Spleen (tissue), 11 donors: ENCODE results near the gene FXR1. TPM values are rescaled to one million over a fixed set of nuclear protein-coding genes. Genes with fewer than 3 reads are reported as not detected.

ENCODE experiments used
- DNase-seq: peaks from one replicate; pipeline ENCODE4 v3.0.0-alpha.2; 2020
- H3K27ac ChIP-seq, 8 donors: fragments of 200-600 bp; sonication (generic) in 7 of 8; 1 replicate in 4 of 8; 2 replicates in 4 of 8; pipeline versions ENCODE4 v1.5.0 to v1.8.0; 2016 to 2021; ENCODE audit warnings: inconsistent platforms in 4 of 8, mild to moderate bottlenecking in 4 of 8, moderate library complexity in 1 of 8
- H3K27me3 ChIP-seq, 7 donors: fragments of 200-600 bp; sonication (generic) in 6 of 7; replicated peaks in 1 of 7; 1 replicate in 4 of 7; 2 replicates in 3 of 7; pipeline versions ENCODE4 v1.5.0 to v1.8.0; 2016 to 2021; ENCODE audit warnings: inconsistent platforms in 3 of 7, mild to moderate bottlenecking in 1 of 7
- H3K36me3 ChIP-seq, 6 donors: fragments of 200-600 bp; sonication (generic) in 5 of 6; 1 replicate in 4 of 6; 2 replicates in 2 of 6; pipeline versions ENCODE4 v1.5.0 to v1.8.0; 2016 to 2021; ENCODE audit warnings: inconsistent platforms in 2 of 6
- H3K4me1 ChIP-seq, 6 donors: fragments of 200-600 bp; sonication (generic) in 5 of 6; 1 replicate in 3 of 6; 2 replicates in 3 of 6; pipeline versions ENCODE4 v1.5.0 to v1.8.0; 2016 to 2021; ENCODE audit warnings: inconsistent platforms in 3 of 6
- H3K4me3 ChIP-seq, 8 donors: fragments of 200-600 bp; sonication (generic) in 7 of 8; 1 replicate in 4 of 8; 2 replicates in 4 of 8; pipeline versions ENCODE4 v1.5.0 to v1.8.0; 2016 to 2021; ENCODE audit warnings: inconsistent platforms in 4 of 8, mild to moderate bottlenecking in 4 of 8, moderate library complexity in 2 of 8
- H3K9me3 ChIP-seq, 8 donors: fragments of 200-600 bp; sonication (generic) in 7 of 8; 1 replicate in 4 of 8; 2 replicates in 4 of 8; pipeline versions ENCODE4 v1.5.0 to v1.8.0; 2016 to 2021; ENCODE audit warnings: inconsistent platforms in 4 of 8
- CTCF ChIP-seq, 11 experiments: fragments of 200-600 bp in 7 of 11; fragments of 450-650 bp in 4 of 11; sonication (generic) in 4 of 11; IDR thresholded peaks in 8 of 11; conservative IDR thresholded peaks in 3 of 11; 1 replicate in 7 of 11; 2 replicates in 4 of 11; pipeline versions ENCODE4 v1.4.0 to v1.8.0; 2016 to 2021; ENCODE audit warnings: antibody characterized with exemption in 11 of 11, inconsistent platforms in 4 of 11, mild to moderate bottlenecking in 1 of 11
- POLR2A ChIP-seq, 3 donors: fragments of 450-650 bp; IDR thresholded peaks; one replicate each; pipeline ENCODE4 v1.5.1; 2017; ENCODE audit warnings: antibody characterized with exemption in 3 of 3, mild to moderate bottlenecking in 1 of 3
- POLR2AphosphoS5 ChIP-seq, 3 donors: sonication (generic); formaldehyde crosslinking; IDR thresholded peaks; one replicate each; pipeline ENCODE4 v1.5.1; 2017; ENCODE audit warnings: antibody characterized with exemption in 3 of 3
- WGBS, 5 donors: extraction: QIAGEN DNeasy Blood & Tissue Kit in 3 of 5; methylation state at CpG; one replicate each; pipeline versions ENCODE4 v1.1.5 to v1.1.7; 2013 to 2018; 5-methylcytosine and 5-hydroxymethylcytosine counted together
- intact Hi-C: fragments of 100-400 bp; cut with DNase I; formaldehyde crosslinking; loops from one replicate; pipeline ENCODE4 v1.15.0; 2023; ENCODE audit warnings: low total_unique reads
- polyA plus RNA-seq, 3 donors: library from polyadenylated mRNA; stranded (reverse); fragments of 200-250 nt; gene quantifications; one replicate each; pipeline ENCODE4 v1.2.1, GENCODE V29; 2013
- total RNA-seq, 7 donors: library from RNA; depleted of rRNA in 3 of 7; stranded (reverse); fragments of >200 nt in 3 of 7; fragmentation: NEBNext Ultra II Directional in 4 of 7; extraction: Animal tissue kit (Norgen Biotek cat#: 25700) in 4 of 7; gene quantifications; one replicate each; pipeline versions ENCODE4 v1.1.0 to v1.2.1, GENCODE V29; 2016 to 2021
- donor health status: healthy with polysubstance abuse.
- donor health status: DM: no; HTN: no; CAD: no; lungs with moderate emphysema.
- donor health status: DM: no; HTN: no; CAD: no.
- donor health status: Bipolar disorder and iron deficiency.
- donor health status: healthy.
- donor health status: DM: no; HTN: no; CAD: no.
- donor health status: DM: yes; HTN: yes; CAD: no.

The FXR1 gene
- total and polyA plus RNA-seq, 10 donors: 43.4 to 141 (median 100) TPM

- no peak overlapping the region for H3K27ac ChIP-seq
- 46 to 71% (median 50%) methylated on average over 2 of the region's 2 CpGs for WGBS, 5 donors
- H3K4me1 ChIP-seq: peaks cover 0 to 12% (median 0%) of the 10 kb centered on the region in 6 donors
- intact Hi-C loops: no loop called here
- H3K36me3 ChIP-seq: peaks cover 0 to 89% (median 47%) of the 10 kb centered on the region in 6 donors
- no peak for DNase-seq
- TF ChIP-seq POLR2A (IDR thresholded peaks at IDR 0.05): no peak
- no peak for TF ChIP-seq POLR2AphosphoS5 (IDR thresholded peaks at IDR 0.05)
- TF ChIP-seq CTCF (IDR thresholded peaks at IDR 0.05 in 8 of 11, conservative IDR thresholded peaks at IDR 0.05 in 3 of 11): no peak
- H3K9me3 ChIP-seq: no peaks in the 10 kb centered on the region
- no peaks in the 10 kb centered on the region for H3K27me3 ChIP-seq
- H3K4me3 ChIP-seq: no peak overlapping the region
Measured at GRCh38 chr3:180973543-180973942, 61.1 kb downstream of the FXR1 start.

- H3K4me3 ChIP-seq: no peak overlapping the region
- TF ChIP-seq POLR2AphosphoS5 (IDR thresholded peaks at IDR 0.05): peak in 1 of 3 donors; percentile 13
- no peak for TF ChIP-seq CTCF (IDR thresholded peaks at IDR 0.05 in 8 of 11, conservative IDR thresholded peaks at IDR 0.05 in 3 of 11)
- TF ChIP-seq POLR2A (IDR thresholded peaks at IDR 0.05): no peak
- 78 to 90% (median 86%) methylated on average over 6 of the region's 6 CpGs for WGBS, 5 donors
- intact Hi-C loops: no loop called here
- no peaks in the 10 kb centered on the region for H3K9me3 ChIP-seq
- H3K36me3 ChIP-seq: peaks cover 0 to 89% (median 46%) of the 10 kb centered on the region in 6 donors
- H3K4me1 ChIP-seq: peaks cover 0 to 12% (median 0%) of the 10 kb centered on the region in 6 donors
- H3K27me3 ChIP-seq: no peaks in the 10 kb centered on the region
- no peak for DNase-seq
- no peak overlapping the region for H3K27ac ChIP-seq
Measured at GRCh38 chr3:180974286-180974685, 61.8 kb downstream of the FXR1 start.

GRCh38 chr3:180977498-180977897 lies 65.0 kb downstream of the FXR1 start:
- Histone ChIP-seq H3K4me1 (peaks cover 0 to 14% (median 3%) of the 10 kb centered on the region in 6 donors), H3K27me3 (no peaks in the 10 kb centered on the region), H3K9me3 (no peaks in the 10 kb centered on the region), H3K27ac (no peak overlapping the region), H3K36me3 (peaks cover 0 to 84% (median 27%) of the 10 kb centered on the region in 6 donors), H3K4me3 (no peak overlapping the region)
- no peak for DNase-seq
- no peak for TF ChIP-seq POLR2AphosphoS5 (IDR thresholded peaks at IDR 0.05)
- TF ChIP-seq POLR2A (IDR thresholded peaks at IDR 0.05): no peak
- no peak for TF ChIP-seq CTCF (IDR thresholded peaks at IDR 0.05 in 8 of 11, conservative IDR thresholded peaks at IDR 0.05 in 3 of 11)
- intact Hi-C loops: no loop called here

GRCh38 chr3:180979961-180980360 lies 67.5 kb downstream of the FXR1 start:
- intact Hi-C loops: no loop called here
- no peak for DNase-seq
- TF ChIP-seq POLR2AphosphoS5 (IDR thresholded peaks at IDR 0.05) (no peak), POLR2A (IDR thresholded peaks at IDR 0.05) (no peak), CTCF (IDR thresholded peaks at IDR 0.05 in 8 of 11, conservative IDR thresholded peaks at IDR 0.05 in 3 of 11) (no peak)
- H3K4me1 ChIP-seq: peaks cover 0 to 22% (median 0%) of the 10 kb centered on the region in 6 donors
- peaks cover 0 to 94% (median 39%) of the 10 kb centered on the region in 6 donors for H3K36me3 ChIP-seq
- no peak overlapping the region for H3K27ac ChIP-seq
- no peaks in the 10 kb centered on the region for H3K9me3 ChIP-seq
- no peaks in the 10 kb centered on the region for H3K27me3 ChIP-seq
- H3K4me3 ChIP-seq: no peak overlapping the region
